GM21576 (cell line): ENCODE data around the gene CFAP57.
"Not testable (repeated sequence)": the region's sequence is repeated elsewhere in the genome, so short reads cannot be mapped to it uniquely, and the experiment has no call there.

Source experiments
- ATAC-seq: cut with Tn5 transposase; IDR thresholded peaks from one replicate; pipeline ENCODE4 v1.9.1; 2021; ENCODE audit warnings: mild to moderate bottlenecking, moderate library complexity; ENCODE audit not compliant: unreplicated experiment

The CFAP57 gene

DNA sequence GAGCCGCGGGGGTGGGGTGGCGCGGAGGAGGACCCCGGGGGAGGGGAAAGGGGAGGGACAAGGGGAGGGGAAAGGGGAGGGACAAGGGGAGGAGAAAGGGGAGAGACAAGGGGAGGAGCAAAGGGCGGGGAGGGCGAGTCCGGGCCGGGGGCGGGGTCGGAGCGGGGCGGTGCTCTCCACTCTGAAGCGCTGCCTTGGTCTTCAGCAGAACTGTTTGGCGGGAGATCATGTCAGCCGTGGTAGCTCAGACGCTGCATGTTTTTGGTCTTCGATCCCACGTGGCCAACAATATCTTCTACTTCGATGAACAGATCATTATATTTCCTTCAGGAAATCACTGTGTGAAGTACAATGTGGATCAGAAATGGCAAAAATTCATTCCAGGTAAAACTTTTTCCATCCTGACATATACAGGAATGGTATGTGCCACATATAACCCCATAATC lies 420 bp downstream of the CFAP57 start:
- ATAC-seq: peak; percentile 35

- no peak for ATAC-seq
Observed at GRCh38 chr1:43174873-43175272, 2.7 kb downstream of the CFAP57 start.

DNA sequence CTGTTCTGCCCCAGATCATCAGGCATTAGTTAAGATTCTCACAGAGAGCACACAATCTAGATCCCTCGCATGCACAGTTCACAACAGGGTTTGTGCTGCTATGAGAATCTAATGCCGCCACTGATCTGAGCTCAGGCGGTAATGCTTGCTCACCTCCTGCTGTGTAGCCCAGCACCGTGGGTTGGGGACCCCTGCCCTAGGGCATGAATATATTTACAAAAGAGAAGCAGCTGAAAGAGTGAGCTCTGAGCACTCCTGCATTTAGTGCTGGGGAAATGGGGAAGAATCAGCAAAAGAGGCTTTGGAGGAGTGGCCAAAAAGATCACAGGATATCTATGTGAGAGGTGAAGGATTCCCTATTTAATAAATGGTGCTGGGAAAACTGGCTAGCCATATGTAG lies 5.6 kb downstream of the CFAP57 start:
- ATAC-seq: no peak

GRCh38 chr1:43184388-43184787 lies 12.3 kb downstream of the CFAP57 start:
- ATAC-seq: no peak

- no peak for ATAC-seq
Observed at GRCh38 chr1:43184995-43185394, 12.9 kb downstream of the CFAP57 start.

GRCh38 chr1:43188106-43188505 lies 16.0 kb downstream of the CFAP57 start:
- no peak for ATAC-seq

GRCh38 chr1:43194509-43194908 lies 22.4 kb downstream of the CFAP57 start:
- ATAC-seq: no peak

- no peak for ATAC-seq
Observed at GRCh38 chr1:43197343-43198127, 25.4 kb downstream of the CFAP57 start.

DNA sequence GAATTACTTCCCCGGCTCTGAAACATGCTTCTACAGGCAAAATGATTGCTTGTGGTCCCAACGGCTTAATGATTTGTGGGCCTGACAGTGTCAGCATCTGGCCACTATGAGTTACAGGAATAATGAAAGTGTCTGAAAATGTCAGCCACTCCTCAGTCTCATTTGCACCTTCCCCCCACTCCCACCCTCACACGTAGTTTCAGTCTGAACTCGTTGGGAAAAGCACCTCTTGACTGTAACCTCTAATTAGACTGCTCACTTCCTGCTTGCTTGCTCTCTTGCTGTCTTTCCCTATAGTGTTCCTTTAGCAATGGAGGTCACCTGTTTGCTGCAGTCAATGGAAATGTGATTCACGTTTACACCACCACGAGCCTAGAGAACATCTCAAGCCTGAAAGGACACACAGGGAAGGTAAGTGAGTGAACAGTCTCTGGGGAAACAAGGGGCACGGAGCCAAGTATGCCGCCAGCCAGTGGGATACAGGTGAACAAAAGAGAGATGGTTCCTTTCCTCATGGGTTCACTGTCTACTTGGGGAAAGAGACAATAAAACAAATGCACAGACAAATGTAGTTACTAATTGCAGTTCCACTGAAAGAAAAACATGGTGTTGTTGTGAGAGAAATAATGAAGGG lies 27.1 kb downstream of the CFAP57 start:
- ATAC-seq: no peak

DNA sequence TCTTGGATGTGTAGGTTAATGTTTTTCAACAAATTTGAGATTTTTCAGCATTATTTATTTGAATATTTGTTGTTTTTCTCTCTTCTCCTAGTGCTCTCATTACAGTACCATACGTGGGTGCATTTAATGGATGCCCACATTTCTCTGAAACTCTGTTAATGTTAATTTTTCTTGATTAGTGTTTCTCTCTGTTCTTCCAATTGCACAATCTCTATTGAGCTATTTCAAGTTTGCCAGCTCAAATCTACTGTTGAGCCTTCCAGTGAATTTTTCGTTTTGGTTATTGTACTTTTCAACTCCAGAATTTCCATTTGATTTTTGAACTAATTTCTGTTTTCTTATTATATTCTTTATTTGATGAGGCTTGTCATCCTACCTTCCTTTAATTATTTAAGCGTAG lies 31.7 kb downstream of the CFAP57 start:
- ATAC-seq: no peak

DNA sequence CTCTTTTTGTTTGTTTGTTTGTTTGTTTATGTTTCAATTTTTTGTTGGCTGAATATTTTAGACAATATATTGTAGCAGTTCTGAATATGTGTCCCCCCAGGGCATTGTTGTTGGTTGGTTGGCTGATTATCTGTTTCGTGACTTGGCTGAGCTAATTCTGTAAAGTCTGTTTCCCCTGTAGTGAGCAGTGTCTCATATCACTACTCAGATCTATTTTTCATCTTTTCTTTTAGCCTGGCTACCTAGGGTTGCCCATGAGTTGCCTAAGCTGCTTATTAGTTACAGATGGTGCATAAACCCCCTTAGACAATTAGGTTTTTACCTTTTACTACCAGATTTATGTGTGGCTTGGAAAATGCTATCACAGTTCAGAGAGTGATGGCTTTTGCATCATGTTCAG lies 32.3 kb downstream of the CFAP57 start:
- no peak for ATAC-seq

- ATAC-seq: no peak
Observed at GRCh38 chr1:43205671-43206070, 33.5 kb downstream of the CFAP57 start.

- ATAC-seq: no peak
Observed at GRCh38 chr1:43206600-43207228, 34.6 kb downstream of the CFAP57 start.

DNA sequence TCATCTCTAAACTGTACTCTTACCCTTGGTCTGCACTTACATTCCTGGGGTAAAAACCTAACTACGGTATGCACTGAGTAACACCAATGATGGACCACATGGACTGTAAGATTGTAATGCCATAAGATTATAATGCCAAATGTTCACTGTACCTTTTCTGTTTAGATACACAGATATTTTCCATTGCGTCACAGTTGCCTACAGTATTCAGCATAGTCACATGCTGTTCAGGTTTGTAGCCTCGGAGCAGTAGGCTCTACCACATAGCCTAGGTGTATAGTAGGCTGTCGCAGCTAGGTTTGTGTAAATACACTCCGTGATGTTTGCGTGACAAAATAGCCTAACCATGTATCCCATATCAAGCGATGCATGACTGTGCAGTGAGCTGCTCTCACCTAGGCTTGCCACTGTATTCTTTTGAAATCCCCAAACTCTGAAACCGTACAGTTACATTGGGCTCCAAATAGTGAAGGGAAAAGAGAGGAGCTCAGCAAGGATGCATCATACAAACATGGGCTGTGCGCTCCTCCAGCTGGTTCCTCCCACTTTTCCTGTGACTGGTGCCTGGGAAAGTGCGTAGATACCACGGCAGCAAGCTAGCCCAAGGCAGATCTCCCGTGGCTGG lies 35.2 kb downstream of the CFAP57 start:
- no peak for ATAC-seq

DNA sequence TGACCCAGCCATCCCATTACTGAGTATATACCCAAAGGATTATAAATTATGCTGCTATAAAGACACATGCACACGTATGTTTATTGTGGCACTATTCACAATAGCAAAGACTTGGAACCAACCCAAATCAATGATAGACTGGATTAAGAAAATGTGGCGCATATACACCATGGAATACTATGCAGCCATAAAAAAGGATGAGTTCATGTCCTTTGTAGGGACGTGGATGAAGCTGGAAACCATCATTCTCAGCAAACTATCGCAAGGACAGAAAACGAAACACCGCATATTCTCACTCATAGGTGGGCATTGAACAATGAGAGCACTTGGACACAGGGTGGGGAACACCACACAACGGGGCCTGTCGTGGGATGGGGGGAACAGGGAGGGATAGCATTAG lies 36.1 kb downstream of the CFAP57 start:
- ATAC-seq: not testable (repeated sequence)

GRCh38 chr1:43214501-43215444 lies 42.6 kb downstream of the CFAP57 start:
- no peak for ATAC-seq

GRCh38 chr1:43217747-43218146 lies 45.6 kb downstream of the CFAP57 start:
- no peak for ATAC-seq

- peak; percentile 75 for ATAC-seq
Observed at GRCh38 chr1:43220905-43221778, 49.0 kb downstream of the CFAP57 start.

GRCh38 chr1:43221797-43222196 lies 49.7 kb downstream of the CFAP57 start:
- no peak for ATAC-seq
